GM12875 (cell line): ENCODE results near the gene OR6V1.
"Not testable (repeated sequence)": the region's sequence is repeated elsewhere in the genome, so short reads cannot be mapped to it uniquely, and the experiment has no call there.

Source experiments
- H3K4me3 ChIP-seq: one replicate; pipeline ENCODE4 v1.5.1; 2011; ENCODE audit warnings: low read depth, low read length, control low read depth
- TF ChIP-seq, protein P1 (sequence below): IDR thresholded peaks from 2 replicates; pipeline ENCODE4 v1.5.1; 2011; ENCODE audit warnings: low read depth, mild to moderate bottlenecking, control low read depth, inconsistent platforms, low read length, moderate library complexity, borderline replicate concordance; ENCODE audit not compliant: insufficient read depth

Gene OR6V1

DNA sequence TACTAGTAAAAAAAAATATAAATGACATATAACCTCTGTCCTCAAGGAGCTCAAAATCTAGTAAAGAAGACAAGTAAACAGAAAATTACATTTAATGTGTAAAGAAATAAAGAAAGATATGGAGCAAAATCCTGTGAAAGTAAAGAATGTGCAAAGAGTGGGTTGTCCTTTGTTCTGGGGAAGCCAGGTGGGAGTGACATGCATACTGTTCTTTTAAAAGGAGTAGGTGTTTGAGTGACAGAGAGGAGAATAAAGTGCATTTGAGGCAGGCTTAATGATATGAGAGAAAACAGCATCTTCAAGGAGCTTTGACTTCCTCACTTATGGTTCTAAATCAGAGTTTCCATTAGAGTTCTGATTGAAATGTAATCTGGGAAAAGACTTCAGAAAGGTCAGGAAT lies 22.0 kb downstream of the OR6V1 start:
- no peak overlapping the region for H3K4me3 ChIP-seq
- TF ChIP-seq, protein P1, sequence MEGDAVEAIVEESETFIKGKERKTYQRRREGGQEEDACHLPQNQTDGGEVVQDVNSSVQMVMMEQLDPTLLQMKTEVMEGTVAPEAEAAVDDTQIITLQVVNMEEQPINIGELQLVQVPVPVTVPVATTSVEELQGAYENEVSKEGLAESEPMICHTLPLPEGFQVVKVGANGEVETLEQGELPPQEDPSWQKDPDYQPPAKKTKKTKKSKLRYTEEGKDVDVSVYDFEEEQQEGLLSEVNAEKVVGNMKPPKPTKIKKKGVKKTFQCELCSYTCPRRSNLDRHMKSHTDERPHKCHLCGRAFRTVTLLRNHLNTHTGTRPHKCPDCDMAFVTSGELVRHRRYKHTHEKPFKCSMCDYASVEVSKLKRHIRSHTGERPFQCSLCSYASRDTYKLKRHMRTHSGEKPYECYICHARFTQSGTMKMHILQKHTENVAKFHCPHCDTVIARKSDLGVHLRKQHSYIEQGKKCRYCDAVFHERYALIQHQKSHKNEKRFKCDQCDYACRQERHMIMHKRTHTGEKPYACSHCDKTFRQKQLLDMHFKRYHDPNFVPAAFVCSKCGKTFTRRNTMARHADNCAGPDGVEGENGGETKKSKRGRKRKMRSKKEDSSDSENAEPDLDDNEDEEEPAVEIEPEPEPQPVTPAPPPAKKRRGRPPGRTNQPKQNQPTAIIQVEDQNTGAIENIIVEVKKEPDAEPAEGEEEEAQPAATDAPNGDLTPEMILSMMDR: no peak

DNA sequence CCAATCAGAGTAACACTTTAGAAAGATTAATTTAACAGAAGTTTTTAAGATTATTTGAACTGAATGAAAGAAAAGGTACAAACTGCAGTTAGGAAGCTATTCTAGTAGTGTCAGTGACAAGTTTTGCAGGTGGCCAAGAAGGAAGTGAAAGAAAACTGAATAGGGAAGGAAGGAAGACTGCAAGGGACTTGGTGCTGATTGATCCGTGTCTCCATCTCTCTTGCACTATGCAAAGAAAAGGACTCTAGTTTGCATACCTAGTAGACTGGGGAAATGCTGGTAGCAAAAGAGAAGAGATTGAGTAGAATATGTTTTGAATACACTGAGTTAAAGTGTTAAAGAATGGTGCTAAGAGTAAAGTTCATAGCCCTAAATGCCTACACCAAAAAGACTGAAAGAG lies 33.0 kb downstream of the OR6V1 start:
- TF ChIP-seq, protein P1: no peak
- H3K4me3 ChIP-seq: no peak overlapping the region

DNA sequence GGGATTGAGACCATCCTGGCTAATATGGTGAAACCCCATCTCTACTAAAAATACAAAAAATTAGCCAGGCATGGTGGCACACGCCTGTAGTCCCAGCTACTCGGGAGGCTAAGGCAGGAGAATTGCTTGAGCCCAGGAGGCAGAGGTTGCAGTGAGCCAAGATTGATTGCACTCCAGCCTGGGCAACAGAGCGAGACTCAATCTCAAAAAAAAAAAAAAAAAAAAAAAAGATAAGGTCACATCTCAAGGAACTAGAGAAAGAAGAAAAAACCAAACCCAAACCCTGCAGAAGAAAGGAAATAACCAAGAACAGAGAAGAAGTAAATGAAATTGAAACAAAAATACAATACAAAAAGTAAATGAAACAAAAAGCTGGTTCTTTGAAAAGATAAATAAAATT lies 33.5 kb downstream of the OR6V1 start:
- H3K4me3 ChIP-seq: not testable (repeated sequence)

DNA sequence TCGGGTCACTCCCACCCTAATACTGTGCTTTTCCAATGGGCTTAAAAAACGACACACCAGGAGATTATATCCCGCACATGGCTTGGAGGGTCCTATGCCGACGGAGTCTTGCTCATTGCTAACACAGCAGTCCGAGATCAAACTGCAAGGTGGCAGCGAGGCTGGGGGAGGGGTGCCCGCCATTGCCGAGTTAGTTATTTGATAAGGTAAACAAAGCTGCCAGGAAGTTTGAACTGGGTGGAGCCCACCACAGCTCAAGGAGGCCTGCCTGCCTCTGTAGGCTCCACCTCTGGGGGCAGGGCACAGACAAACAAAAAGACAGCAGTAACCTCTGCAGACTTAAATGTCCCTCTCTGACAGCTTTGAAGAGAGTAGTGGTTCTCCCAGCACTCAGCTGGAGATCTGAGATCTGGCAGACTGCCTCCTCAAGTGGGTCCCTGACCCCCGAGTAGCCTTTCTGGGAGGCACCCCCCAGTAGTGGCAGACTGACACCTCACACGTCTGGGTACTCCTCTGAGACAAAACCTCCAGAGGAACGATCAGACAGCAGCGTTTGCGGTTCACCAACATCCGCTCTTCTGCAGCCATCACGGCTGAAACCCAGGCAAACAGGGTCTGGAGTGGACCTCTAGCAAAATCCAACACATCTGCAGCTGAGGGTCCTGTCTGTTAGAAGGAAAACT lies 36.5 kb downstream of the OR6V1 start:
- H3K4me3 ChIP-seq: not testable (repeated sequence)

DNA sequence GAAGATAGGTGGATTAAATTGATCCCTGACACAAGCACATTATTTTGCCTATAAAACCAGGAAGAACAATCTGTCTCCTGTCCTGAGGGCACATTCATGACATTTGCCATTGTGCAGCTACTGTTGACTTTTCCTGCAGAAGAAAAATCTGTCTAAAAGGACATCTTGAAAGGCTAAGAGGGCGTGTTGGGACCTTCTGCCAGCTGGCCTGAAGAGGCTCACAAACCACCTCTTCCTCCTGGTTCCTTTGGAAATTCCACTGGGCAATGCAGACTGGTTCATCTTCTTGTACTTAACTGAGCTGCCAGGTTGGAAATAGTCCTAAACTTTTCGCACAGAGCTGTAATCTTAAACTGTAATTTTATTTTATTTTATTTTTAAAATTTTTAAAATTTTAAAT lies 44.0 kb downstream of the OR6V1 start:
- H3K4me3 ChIP-seq: no peak overlapping the region
- TF ChIP-seq, protein P1: no peak

DNA sequence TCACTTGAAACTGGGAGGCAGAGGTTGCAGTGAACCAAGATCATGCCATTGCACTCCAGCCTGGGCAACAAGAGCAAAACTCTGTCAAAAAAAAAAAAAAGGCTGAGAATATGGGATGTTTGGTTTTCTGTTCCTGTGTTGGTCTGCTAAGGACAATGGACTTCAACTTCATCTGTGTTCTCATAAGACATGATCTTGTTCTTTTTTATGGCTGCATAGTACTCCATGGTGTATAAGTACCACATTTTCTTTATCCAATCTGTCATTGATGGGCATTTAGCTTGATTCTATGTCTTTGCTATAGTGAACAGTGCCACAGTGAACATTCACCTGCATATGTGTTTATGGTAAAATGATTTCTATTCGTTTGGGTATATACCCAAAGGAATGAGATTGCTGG lies 47.4 kb downstream of the OR6V1 start:
- H3K4me3 ChIP-seq: not testable (repeated sequence)
